TTC549 (cell line): Measurements from ENCODE around the gene CYP20A1.
"Not testable (repeated sequence)": the region's sequence is repeated elsewhere in the genome, so short reads cannot be mapped to it uniquely, and the experiment has no call there.

Experiments
- FAIRE-seq: peaks from 2 replicates; lab custom pipeline; 2012; peaks lifted over from hg19 to GRCh38; lab: Jason Lieb, UNC

The CYP20A1 gene

DNA sequence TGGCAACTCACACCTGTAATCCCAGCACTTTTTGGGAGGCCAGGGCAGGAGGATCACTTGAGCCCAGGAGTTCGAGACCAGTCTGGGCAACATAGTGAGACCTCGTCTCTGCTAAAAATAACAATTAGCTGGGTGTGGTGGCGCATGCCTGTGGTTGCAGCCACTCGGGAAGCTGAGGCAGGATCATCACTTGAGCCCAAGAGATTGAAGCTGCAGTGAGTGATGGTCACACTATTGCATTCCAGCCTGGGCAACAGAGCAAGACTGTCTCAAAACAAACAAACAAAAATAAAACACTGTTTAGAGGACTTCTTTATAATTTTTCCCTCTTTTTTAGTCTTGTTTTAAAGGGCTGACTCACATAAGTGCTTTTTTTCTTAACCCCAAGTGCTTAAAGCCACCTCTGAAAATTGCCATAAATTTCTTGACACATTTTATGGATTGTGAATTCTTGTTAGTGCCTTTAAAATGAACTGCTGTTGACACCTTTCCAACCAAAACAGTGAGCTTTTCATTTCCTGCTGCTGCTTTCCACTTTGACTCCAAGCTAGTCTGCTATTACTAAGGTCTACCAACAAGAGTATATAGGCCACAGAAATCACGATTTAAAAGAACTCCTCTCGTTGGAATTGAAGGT, 41.7 kb downstream of the CYP20A1 start:
- FAIRE-seq, result no peak

DNA sequence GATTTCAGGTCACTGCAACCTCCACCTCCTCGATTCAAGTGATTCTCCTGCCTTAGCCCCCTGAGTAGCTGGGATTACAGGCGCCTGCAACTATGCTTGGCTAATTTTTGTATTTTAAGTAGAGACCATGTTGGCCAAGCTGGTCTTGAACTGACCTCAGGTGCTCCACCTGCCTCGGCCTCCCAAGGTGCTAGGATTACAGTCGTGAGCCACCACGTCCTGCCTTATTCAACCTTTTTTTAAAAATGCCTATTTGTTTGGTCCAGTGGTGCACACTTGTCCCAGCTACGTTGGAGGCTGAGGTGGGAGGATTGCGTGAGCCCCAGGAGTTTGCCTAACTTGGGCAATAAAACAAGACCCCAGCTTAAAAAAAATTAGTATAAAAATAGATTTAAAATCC, 43.3 kb downstream of the CYP20A1 start:
- FAIRE-seq, result no peak

- no peak for FAIRE-seq
Observed at GRCh38 chr2:203286532-203286931, 47.7 kb downstream of the CYP20A1 start.

DNA sequence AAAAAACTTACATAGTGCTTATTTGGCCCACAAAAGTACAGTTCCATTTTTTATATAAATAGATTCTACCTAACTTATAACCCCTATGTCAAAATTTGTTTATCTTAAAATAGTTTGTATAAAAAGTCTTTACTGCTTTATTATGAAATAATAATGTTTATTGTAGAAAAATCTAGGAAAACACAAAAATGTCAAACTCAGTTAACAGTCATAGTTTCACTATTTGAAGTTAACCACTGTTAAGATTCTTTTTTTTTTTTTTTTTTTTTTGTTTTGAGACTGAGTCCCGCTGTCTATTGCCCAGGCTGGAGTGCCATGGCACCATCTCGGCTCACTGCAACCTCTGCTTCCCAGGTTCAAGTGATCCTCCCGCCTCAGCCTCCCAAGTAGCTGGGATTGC, 62.8 kb downstream of the CYP20A1 start:
- FAIRE-seq, result no peak

- FAIRE-seq, result not testable (repeated sequence)
Observed at GRCh38 chr2:203302586-203302985, 63.8 kb downstream of the CYP20A1 start.

GRCh38 chr2:203310688-203311436, 72.0 kb downstream of the CYP20A1 start:
- no peak for FAIRE-seq

DNA sequence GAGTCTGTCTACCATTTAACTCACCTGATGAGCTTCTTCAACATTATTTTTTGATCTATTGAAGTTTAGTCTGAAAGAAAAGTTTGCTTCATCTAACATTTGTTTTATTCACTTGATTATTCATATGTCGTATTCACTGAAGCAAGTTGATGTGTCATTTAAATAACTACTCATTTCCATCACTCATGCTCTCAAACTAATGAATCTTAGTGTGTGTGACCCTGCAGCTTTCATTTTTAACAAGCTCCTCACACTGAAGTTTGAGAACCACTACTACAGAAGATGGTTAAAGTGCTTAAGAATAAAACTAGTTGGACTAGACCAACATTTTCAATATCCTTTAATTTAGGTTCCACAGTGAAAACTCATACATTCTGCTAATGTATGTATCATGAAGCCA, 87.5 kb downstream of the CYP20A1 start:
- no peak for FAIRE-seq

DNA sequence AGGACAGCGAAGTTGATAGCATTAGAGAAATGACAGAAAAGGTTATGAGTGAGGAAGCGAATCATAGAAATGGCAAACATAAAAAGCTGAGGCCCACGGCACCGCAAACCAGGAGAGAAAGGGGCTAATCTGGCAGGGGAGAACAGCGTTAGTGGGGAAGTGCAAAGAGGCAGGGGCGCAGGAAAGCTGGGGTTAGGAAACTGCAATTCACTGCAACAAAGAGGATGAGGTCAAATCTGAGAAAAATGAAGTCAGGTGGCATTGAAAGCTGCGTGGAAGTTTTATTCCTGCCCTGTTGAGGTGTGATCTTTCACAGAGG, 88.7 kb downstream of the CYP20A1 start:
- no peak for FAIRE-seq

DNA sequence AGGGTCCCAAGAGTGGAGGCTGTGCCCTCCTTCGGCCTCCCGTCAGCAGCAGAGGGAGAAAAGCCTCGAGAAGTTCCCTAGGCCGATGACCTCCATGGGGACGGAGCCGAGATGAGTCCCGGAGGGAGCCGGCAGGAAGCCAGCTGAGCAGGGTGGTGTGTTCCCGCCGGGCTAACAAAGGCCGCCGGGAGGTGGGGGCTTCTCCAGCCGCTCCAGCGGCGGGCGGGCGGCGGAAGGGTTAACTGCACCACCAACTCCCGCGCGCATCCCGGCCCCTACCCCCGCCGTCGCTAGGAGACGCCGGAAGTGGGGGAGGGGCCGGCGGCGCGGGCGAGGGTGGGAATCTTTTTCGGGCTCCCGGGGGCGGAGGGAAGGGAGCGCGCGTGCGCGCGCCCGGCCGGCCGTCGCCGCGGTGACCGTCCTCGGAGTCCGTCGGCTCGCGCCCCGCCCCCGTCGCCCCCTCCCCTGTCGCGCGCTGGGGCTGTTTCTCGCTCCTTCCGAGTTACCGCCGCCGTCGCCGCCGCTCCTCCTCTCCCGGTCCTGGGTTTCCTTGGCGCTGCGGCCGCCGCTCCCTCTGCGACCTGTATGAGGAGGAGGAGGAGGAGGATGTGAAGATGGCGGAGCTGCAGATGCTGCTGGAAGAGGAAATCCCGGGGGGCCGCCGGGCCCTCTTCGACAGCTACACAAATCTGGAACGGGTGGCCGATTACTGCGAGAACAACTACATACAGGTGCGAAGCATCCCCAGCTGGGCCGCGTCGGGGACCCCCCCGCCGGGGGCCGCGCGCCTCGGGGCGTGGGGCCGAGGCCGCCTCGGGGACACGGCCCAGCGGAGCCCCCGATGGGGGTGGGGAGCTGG, 89.3 kb downstream of the CYP20A1 start, which contains the start of gene ABI2:
Gene ABI2, plus strand, starts transcription at position 494 of the 859 bp plus-strand sequence. Its CDS starts 121 bp downstream, at position 615.
- no peak for FAIRE-seq

GRCh38 chr2:203328760-203329540, 90.1 kb downstream of the CYP20A1 start:
- FAIRE-seq, result no peak

GRCh38 chr2:203330434-203330833, 91.6 kb downstream of the CYP20A1 start:
- FAIRE-seq, result no peak

- FAIRE-seq, result no peak
Observed at GRCh38 chr2:203338322-203338721, 99.5 kb downstream of the CYP20A1 start.

GRCh38 chr2:203340791-203341487, 102.1 kb downstream of the CYP20A1 start:
- no peak for FAIRE-seq

GRCh38 chr2:203341741-203342310, 103.0 kb downstream of the CYP20A1 start:
- FAIRE-seq, result no peak

GRCh38 chr2:203342374-203342773, 103.6 kb downstream of the CYP20A1 start:
- FAIRE-seq, result not testable (repeated sequence)

GRCh38 chr2:203344667-203345066, 105.8 kb downstream of the CYP20A1 start:
- FAIRE-seq, result no peak

DNA sequence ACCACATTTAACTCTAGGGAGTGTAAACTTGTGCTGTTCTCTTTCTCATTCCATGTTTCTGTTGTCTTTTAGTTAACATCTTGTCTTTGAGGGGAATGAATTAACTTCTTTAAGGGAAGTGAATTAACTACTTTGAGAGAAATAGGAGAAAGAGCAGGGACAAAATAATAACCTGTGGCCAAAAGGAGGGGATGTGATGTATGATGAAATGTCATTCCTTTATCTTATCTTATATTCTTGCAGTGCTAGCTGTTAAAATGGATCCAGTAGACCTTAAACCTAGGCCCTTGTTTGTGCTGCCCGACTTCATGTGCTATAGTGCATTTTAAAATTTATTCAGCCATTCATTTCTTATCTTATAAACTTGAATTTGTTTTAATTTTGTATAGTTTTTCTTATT, 107.8 kb downstream of the CYP20A1 start:
- no peak for FAIRE-seq

DNA sequence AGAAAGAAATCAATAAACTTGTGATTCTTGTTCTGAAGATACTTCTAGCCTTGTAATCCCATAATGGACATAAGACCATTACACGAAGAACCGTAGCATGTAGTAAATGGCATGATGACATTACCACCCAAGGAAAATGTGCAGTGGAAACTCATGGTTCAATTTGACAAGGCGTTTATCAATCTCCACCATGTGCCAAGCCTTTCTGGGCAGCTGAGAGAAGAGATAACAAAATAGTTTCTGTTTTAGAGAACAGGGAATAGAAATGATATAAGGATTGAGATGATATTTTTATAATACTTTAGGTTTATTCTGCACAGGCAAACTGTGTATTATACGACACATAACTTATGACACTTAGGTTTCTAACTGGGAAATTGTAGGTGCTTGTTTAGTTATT, 108.6 kb downstream of the CYP20A1 start:
- FAIRE-seq, result no peak

DNA sequence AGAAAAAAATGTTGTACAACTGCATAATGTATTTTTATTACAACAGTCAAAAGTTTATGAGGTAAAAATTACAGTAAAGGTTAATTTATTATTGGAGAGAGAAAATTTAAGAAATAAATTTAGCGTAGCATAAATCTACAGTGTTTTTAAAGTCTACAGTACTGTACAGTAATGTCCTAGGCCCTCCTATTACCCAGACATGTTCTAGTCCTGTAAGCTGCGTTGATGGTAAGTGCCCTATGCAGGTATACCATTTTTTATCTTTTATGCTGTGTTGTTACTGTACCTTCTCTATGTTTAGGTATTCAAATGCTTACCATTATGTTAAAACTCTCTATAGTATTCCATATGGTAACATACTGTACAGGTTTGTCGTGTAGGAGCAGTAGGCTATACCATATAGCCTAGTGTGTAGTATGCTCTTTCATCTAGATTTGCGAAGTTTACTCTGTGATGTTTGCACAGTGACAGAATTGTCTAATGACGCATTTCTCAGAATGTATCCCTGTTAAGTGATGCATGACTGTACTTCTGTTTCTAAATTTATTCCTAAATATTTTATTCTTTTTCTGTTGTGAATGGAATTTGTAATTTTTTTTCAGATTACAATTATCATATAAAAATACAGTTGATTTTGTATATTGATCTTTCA, 113.9 kb downstream of the CYP20A1 start:
- peak; percentile 19 for FAIRE-seq

GRCh38 chr2:203354966-203355365, 116.1 kb downstream of the CYP20A1 start:
- FAIRE-seq, result no peak
